Memory B cell (primary cell): ENCODE measurements around the gene SPHK2.
"Not testable (repeated sequence)": the region's sequence is repeated elsewhere in the genome, so short reads cannot be mapped to it uniquely, and the experiment has no call there.

Experiments
- ATAC-seq: fragments of 150-1000 bp; cut with Tn5 transposase; 2 replicates; pipeline ENCODE4 v1.10.0; 2021; ENCODE audit warnings: low read depth, mild to moderate bottlenecking, moderate library complexity
- DNase-seq, 2 donors: peaks; one replicate each; pipeline ENCODE4 v3.0.0; 2022; ENCODE audit warnings: low spot score in 2 of 2
- H3K27ac Mint-ChIP-seq: one replicate; pipeline ENCODE4 v1.8.0; 2022; ENCODE audit warnings: mild to moderate bottlenecking, moderate library complexity, mixed read lengths
- H3K27me3 Mint-ChIP-seq: one replicate; pipeline ENCODE4 v1.8.0; 2022; ENCODE audit warnings: mixed read lengths
- H3K36me3 Mint-ChIP-seq: one replicate; pipeline ENCODE4 v1.8.0; 2022; ENCODE audit warnings: mild to moderate bottlenecking, mixed read lengths
- H3K4me1 Mint-ChIP-seq: one replicate; pipeline ENCODE4 v1.8.0; 2022; ENCODE audit warnings: mixed read lengths
- H3K4me3 Mint-ChIP-seq: one replicate; pipeline ENCODE4 v1.8.0; 2022; ENCODE audit warnings: mild to moderate bottlenecking, moderate library complexity, mixed read lengths
- H3K9me3 Mint-ChIP-seq: one replicate; pipeline ENCODE4 v1.8.0; 2022; ENCODE audit warnings: mixed read lengths

The SPHK2 gene, protein sequence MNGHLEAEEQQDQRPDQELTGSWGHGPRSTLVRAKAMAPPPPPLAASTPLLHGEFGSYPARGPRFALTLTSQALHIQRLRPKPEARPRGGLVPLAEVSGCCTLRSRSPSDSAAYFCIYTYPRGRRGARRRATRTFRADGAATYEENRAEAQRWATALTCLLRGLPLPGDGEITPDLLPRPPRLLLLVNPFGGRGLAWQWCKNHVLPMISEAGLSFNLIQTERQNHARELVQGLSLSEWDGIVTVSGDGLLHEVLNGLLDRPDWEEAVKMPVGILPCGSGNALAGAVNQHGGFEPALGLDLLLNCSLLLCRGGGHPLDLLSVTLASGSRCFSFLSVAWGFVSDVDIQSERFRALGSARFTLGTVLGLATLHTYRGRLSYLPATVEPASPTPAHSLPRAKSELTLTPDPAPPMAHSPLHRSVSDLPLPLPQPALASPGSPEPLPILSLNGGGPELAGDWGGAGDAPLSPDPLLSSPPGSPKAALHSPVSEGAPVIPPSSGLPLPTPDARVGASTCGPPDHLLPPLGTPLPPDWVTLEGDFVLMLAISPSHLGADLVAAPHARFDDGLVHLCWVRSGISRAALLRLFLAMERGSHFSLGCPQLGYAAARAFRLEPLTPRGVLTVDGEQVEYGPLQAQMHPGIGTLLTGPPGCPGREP

GRCh38 chr19:48618916-48619691 lies at the start of gene SPHK2, which contains the start of gene RPL18:
SPHK2 (plus strand) TSS chr19:48619506; CDS start chr19:48620515, 1,009 bp downstream.
RPL18 (minus strand) TSS chr19:48619178; CDS start chr19:48619143, 35 bp downstream.
- H3K36me3 Mint-ChIP-seq = peaks cover 22% of the 10 kb centered on the region
- ATAC-seq (peak; percentile 81), DNase-seq (peak; percentile 91 to 93)
- H3K4me3 Mint-ChIP-seq = peak within 1 kb of the TSS; percentile 98
- peak within 1 kb of the TSS; percentile 95 for H3K27ac Mint-ChIP-seq
- H3K27me3 Mint-ChIP-seq = no peaks in the 10 kb centered on the region
- peaks cover 31% of the 10 kb centered on the region for H3K4me1 Mint-ChIP-seq
- no peaks in the 10 kb centered on the region for H3K9me3 Mint-ChIP-seq

GRCh38 chr19:48569814-48570213 lies 49.5 kb upstream of the SPHK2 start:
- Mint-ChIP-seq H3K27me3 (peaks cover 9% of the 10 kb centered on the region), H3K27ac (no peak overlapping the region), H3K9me3 (no peaks in the 10 kb centered on the region), H3K4me3 (no peak overlapping the region), H3K4me1 (peaks cover 3% of the 10 kb centered on the region), H3K36me3 (no peaks in the 10 kb centered on the region)
- ATAC-seq (no peak), DNase-seq (no peak)

DNA sequence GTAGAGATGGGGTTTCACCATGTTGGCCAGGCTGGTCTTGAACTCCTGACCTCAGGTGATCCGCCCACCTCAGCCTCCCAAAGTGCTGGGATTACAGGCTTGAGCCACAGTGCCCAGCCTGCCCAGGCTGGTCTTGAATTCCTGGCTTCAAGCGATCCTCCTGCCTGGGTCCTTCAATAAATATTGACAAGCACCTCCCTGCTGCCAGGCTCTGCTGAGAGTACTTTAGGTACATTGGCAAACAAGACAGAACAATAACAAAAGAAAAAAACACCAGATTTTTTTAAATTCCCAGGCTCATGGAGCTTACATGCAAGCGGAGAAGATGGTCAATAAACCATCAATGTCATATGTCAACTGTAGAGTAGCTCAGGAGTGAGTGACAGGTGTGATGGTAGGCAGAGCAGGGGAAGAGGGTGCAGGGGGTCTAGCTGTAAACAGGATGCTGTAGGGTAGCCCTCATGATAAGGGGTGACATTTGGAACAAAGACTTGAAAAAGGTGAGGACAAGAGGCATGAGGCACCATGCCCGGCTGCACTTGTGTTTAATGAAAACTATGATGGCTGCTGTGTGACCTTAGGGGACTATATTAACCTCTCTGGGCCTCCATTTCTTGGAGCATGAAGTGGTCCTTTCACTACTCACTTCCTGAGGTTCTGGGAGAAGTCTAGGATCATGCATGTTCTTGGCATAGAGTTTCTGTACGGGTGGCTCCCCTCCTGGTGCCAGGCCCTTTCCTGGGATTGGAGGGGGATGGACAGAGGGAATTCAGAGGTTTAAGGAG lies 47.7 kb upstream of the SPHK2 start:
- no peak for ATAC-seq

GRCh38 chr19:48573163-48573505 lies 46.2 kb upstream of the SPHK2 start:
- H3K4me1 Mint-ChIP-seq = no peaks in the 10 kb centered on the region
- H3K4me3 Mint-ChIP-seq = no peak overlapping the region
- no peak for DNase-seq
- H3K9me3 Mint-ChIP-seq = no peaks in the 10 kb centered on the region
- peaks cover 3% of the 10 kb centered on the region for H3K27me3 Mint-ChIP-seq
- no peak overlapping the region for H3K27ac Mint-ChIP-seq
- no peak for ATAC-seq
- H3K36me3 Mint-ChIP-seq = no peaks in the 10 kb centered on the region

More for the DNA sequence above, 47.7 kb upstream of the SPHK2 start:
- Mint-ChIP-seq H3K27ac (no peak overlapping the region), H3K4me3 (no peak overlapping the region), H3K36me3 (no peaks in the 10 kb centered on the region), H3K27me3 (peaks cover 9% of the 10 kb centered on the region), H3K9me3 (no peaks in the 10 kb centered on the region), H3K4me1 (peaks cover 3% of the 10 kb centered on the region)
- DNase-seq = no peak

- Mint-ChIP-seq H3K4me1 (no peaks in the 10 kb centered on the region), H3K27me3 (no peaks in the 10 kb centered on the region), H3K4me3 (no peak overlapping the region), H3K27ac (no peak overlapping the region), H3K9me3 (no peaks in the 10 kb centered on the region), H3K36me3 (no peaks in the 10 kb centered on the region)
- no peak for ATAC-seq
- no peak for DNase-seq
Observed at GRCh38 chr19:48575931-48576622, 43.2 kb upstream of the SPHK2 start.

DNA sequence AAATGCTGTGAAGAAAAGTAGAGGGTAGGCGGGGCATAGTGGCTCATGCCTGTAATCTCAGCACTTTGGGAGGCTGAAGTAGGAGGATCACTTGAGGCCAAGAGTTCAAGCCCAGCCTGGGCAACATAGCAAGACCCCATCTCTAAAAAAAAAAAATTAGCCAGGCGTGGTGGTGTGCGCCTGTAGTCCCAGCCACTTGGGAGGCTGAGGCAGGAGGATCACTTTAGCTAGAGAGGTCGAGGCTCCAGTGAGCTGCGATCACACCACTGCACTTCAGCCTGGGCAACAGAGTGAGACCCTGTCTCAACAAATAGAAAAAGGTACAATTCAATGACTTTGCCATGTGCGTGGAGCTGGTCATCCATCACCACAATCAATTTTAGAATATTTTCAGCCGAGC lies 41.4 kb upstream of the SPHK2 start:
- not testable (repeated sequence) for H3K9me3 Mint-ChIP-seq, DNase-seq, H3K27ac Mint-ChIP-seq, H3K4me1 Mint-ChIP-seq, H3K4me3 Mint-ChIP-seq, ATAC-seq, H3K27me3 Mint-ChIP-seq, H3K36me3 Mint-ChIP-seq

- Mint-ChIP-seq H3K4me1 (peaks cover under 1% of the 10 kb centered on the region), H3K27me3 (no peaks in the 10 kb centered on the region), H3K9me3 (no peaks in the 10 kb centered on the region), H3K4me3 (no peak overlapping the region), H3K36me3 (no peaks in the 10 kb centered on the region), H3K27ac (no peak overlapping the region)
- ATAC-seq (no peak), DNase-seq (no peak)
Observed at GRCh38 chr19:48578891-48579290, 40.4 kb upstream of the SPHK2 start.

GRCh38 chr19:48582168-48582567 lies 37.1 kb upstream of the SPHK2 start:
- ATAC-seq (no peak), DNase-seq (no peak)
- Mint-ChIP-seq H3K4me3 (no peak overlapping the region), H3K27ac (no peak overlapping the region), H3K36me3 (peaks cover 4% of the 10 kb centered on the region), H3K27me3 (peaks cover 3% of the 10 kb centered on the region), H3K9me3 (peaks cover 3% of the 10 kb centered on the region), H3K4me1 (peaks cover 4% of the 10 kb centered on the region)

DNA sequence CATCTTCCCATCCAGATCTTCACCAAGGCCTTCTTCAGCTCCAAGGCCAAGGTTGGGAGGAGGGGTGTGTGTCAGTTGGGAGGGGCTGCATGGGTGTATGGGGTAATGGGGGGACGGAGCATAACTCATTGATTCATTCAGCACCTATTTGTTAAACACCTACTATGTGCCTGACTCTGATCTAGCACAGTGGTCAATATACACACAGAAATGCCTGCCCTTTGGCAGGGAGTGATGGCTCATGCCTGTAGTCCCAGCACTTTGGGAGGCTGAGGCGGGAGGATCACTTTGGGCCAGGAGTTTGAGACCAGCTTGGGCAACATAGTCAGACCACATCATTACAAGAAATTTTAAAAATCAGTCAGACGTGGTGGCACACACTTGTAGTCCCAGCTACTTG lies 31.9 kb upstream of the SPHK2 start:
- Mint-ChIP-seq H3K9me3 (peaks cover 5% of the 10 kb centered on the region), H3K4me3 (no peak overlapping the region), H3K4me1 (peaks cover 16% of the 10 kb centered on the region), H3K27me3 (peaks cover 6% of the 10 kb centered on the region), H3K36me3 (peaks cover 4% of the 10 kb centered on the region), H3K27ac (no peak overlapping the region)
- DNase-seq (no peak), ATAC-seq (no peak)

GRCh38 chr19:48588670-48589401 lies 30.5 kb upstream of the SPHK2 start:
- Mint-ChIP-seq H3K27me3 (peaks cover 6% of the 10 kb centered on the region), H3K4me3 (peak overlapping the region; percentile 89), H3K36me3 (peaks cover 4% of the 10 kb centered on the region), H3K9me3 (peaks cover 5% of the 10 kb centered on the region), H3K27ac (peak overlapping the region; percentile 71), H3K4me1 (peaks cover 19% of the 10 kb centered on the region)
- DNase-seq = peak; percentile 88 to 94
- ATAC-seq = peak; percentile 91

- peaks cover 2% of the 10 kb centered on the region for H3K9me3 Mint-ChIP-seq
- ATAC-seq (no peak), DNase-seq (no peak)
- H3K27ac Mint-ChIP-seq = no peak overlapping the region
- H3K27me3 Mint-ChIP-seq = peaks cover 3% of the 10 kb centered on the region
- peak overlapping the region; percentile 5 for H3K4me3 Mint-ChIP-seq
- peaks cover 17% of the 10 kb centered on the region for H3K4me1 Mint-ChIP-seq
- H3K36me3 Mint-ChIP-seq = no peaks in the 10 kb centered on the region
Observed at GRCh38 chr19:48591021-48591420, 28.3 kb upstream of the SPHK2 start.

- no peak for DNase-seq
- H3K4me3 Mint-ChIP-seq = peak overlapping the region; percentile 30
- peaks cover 5% of the 10 kb centered on the region for H3K27me3 Mint-ChIP-seq
- ATAC-seq = no peak
- H3K9me3 Mint-ChIP-seq = no peaks in the 10 kb centered on the region
- H3K36me3 Mint-ChIP-seq = peaks cover 2% of the 10 kb centered on the region
- peaks cover 13% of the 10 kb centered on the region for H3K4me1 Mint-ChIP-seq
- no peak overlapping the region for H3K27ac Mint-ChIP-seq
Observed at GRCh38 chr19:48595171-48595570, 24.1 kb upstream of the SPHK2 start.
